Measurements from ENCODE around the gene SETD1A.

Gene SETD1A

GRCh38 chr16:30983898-30984610 is 26.5 kb downstream of the SETD1A start:
- no peak for TF ChIP-seq CTCF (IDR thresholded peaks at IDR 0.05; ENCODE audit: low read depth, low read length)
- DNase-seq (ENCODE audit: extremely low read depth, low read depth), result no peak

- peak; percentile 41 for DNase-seq (ENCODE audit: extremely low read depth, low read depth)
- TF ChIP-seq CTCF (IDR thresholded peaks at IDR 0.05; ENCODE audit: low read depth, low read length), result peak; percentile 95
These were observed 27.3 kb downstream of the SETD1A start, which contains the start of gene HSD3B7 for GRCh38 chr16:30984669-30985400. Gene HSD3B7, plus strand, starts transcription at chr16:30985207. Its CDS starts 452 bp downstream, at chr16:30985659.

GRCh38 chr16:30985401-30986128 is 28.0 kb downstream of the SETD1A start:
- TF ChIP-seq CTCF (IDR thresholded peaks at IDR 0.05; ENCODE audit: low read depth, low read length), result no peak
- no peak for DNase-seq (ENCODE audit: extremely low read depth, low read depth)

- no peak for DNase-seq (ENCODE audit: extremely low read depth, low read depth)
- TF ChIP-seq CTCF (IDR thresholded peaks at IDR 0.05; ENCODE audit: low read depth, low read length), result no peak
These were observed 28.8 kb downstream of the SETD1A start for GRCh38 chr16:30986129-30986991.

- no peak for DNase-seq (ENCODE audit: extremely low read depth, low read depth)
These were observed 30.1 kb downstream of the SETD1A start for GRCh38 chr16:30987581-30988190.

More at GRCh38 chr16:30987581-30988190, 30.1 kb downstream of the SETD1A start:
- no peak for TF ChIP-seq CTCF (IDR thresholded peaks at IDR 0.05; ENCODE audit: low read depth, low read length)
